ENCODE results near the gene SUPT5H. TPM values are rescaled to one million over a fixed set of nuclear protein-coding genes. Genes with fewer than 3 reads are reported as not detected.
A peak's percentile ranks its signal among the peaks of the same experiment; 100 is the strongest.

SUPT5H gene
- total and polyA plus RNA-seq, 2 of the 13 experiments (the other 11 are each of a cell fraction or from before 2014, with no cell fraction given): 48.2 to 51.7 TPM

- WGBS (ENCODE audit: low lambda C conversion rate): no CpG with 5 or more reads among the region's 2 CpGs
- no peak overlapping the region for H3K27ac ChIP-seq (ENCODE audit: extremely low read length, insufficient read depth, low read length)
- FAIRE-seq: no peak
- ATAC-seq: no peak
- BruUV-seq (replicated peaks): TSS peak; percentile 28
- CTCF ChIA-PET (ENCODE audit: low intra/inter-chr PET ratio, low total read pairs): interaction anchor here (1.1 to 2.9 kb wide), 3 partner anchors 57 to 196 kb away, joined by 3 to 20 read pairs (median 3); partner anchors contain the start of genes EID2B and PLEKHG2
- H4K20me1 ChIP-seq (ENCODE audit: insufficient read depth, low read length): no peaks in the 10 kb centered on the region
- H3K9me3 ChIP-seq (ENCODE audit: low read length): no peaks in the 10 kb centered on the region
- H3K4me2 ChIP-seq (ENCODE audit: low read depth, low read length): no peak overlapping the region
- no peak overlapping the region for H2AFZ ChIP-seq (ENCODE audit: low read length)
- POLR2A ChIA-PET: interaction anchor here (1.7 kb wide), 1 partner anchor 40 kb away, joined by 8 read pairs; the partner anchor contains the start of gene RPS16
- no peak for TF ChIP-seq CREM (IDR thresholded peaks at IDR 0.05)
- no peak for TF ChIP-seq CREM (CRISPR knock-in tag; IDR thresholded peaks at IDR 0.05)
- no peak for TF ChIP-seq KLF11 (CRISPR knock-in tag; IDR thresholded peaks at IDR 0.05)
- TF ChIP-seq XBP1 (CRISPR knock-in tag; IDR thresholded peaks at IDR 0.05): no peak
- no peak for TF ChIP-seq ADNP (CRISPR knock-in tag; IDR thresholded peaks at IDR 0.05)
- no peak for TF ChIP-seq ZIK1 (CRISPR knock-in tag; IDR thresholded peaks at IDR 0.05; ENCODE audit: borderline replicate concordance, low read depth)
- TF ChIP-seq FOXP1 (IDR thresholded peaks at IDR 0.05): no peak
- TF ChIP-seq FOXP1 (CRISPR knock-in tag; IDR thresholded peaks at IDR 0.05): no peak
- no peak for TF ChIP-seq ZNF687 (CRISPR knock-in tag; IDR thresholded peaks at IDR 0.05)
- no peak for TF ChIP-seq SATB2 (CRISPR knock-in tag; IDR thresholded peaks at IDR 0.05)
- TF ChIP-seq NCOA5 (CRISPR knock-in tag; IDR thresholded peaks at IDR 0.05): no peak
- TF ChIP-seq GLI4 (CRISPR knock-in tag; IDR thresholded peaks at IDR 0.05; ENCODE audit: borderline replicate concordance): no peak
- no peak for TF ChIP-seq ZSCAN25 (CRISPR knock-in tag; IDR thresholded peaks at IDR 0.05)
- no peak for TF ChIP-seq MED13 (CRISPR knock-in tag; IDR thresholded peaks at IDR 0.05)
- no peak for TF ChIP-seq ZNF256 (CRISPR knock-in tag; conservative IDR thresholded peaks at IDR 0.05)
- no peak for TF ChIP-seq ZNF639 (CRISPR knock-in tag; conservative IDR thresholded peaks at IDR 0.05)
- no peak for TF ChIP-seq ZUFSP (CRISPR knock-in tag; IDR thresholded peaks at IDR 0.05; ENCODE audit: borderline replicate concordance)
- H3K27me3 ChIP-seq (ENCODE audit: control insufficient read depth in 1 of 2, insufficient read depth in 2 of 2, low read length in 2 of 2): no peaks in the 10 kb centered on the region; a peak in 2 of 5 replicates
- intact Hi-C loops (cut with micrococcal nuclease; ENCODE audit: unreplicated experiment): no loop called here
- no peak for DNase-seq (ENCODE audit: low spot score)
- no peak overlapping the region for H3K4me3 ChIP-seq (replicated peaks in 1 of 3; ENCODE audit: insufficient read depth in 1 of 3, low read depth in 2 of 3, low read length in 3 of 3)
- no peak overlapping the region for H3K9ac ChIP-seq (ENCODE audit: insufficient read depth, low read depth, low read length)
- in situ Hi-C loops (cut with HindIII; ENCODE audit: extremely low pct_ligation_motif_present, low pct_unique_long_range_greater_than_20kb): no loop called here
- peaks cover 11% of the 10 kb centered on the region; the same call in 1 of the 2 replicates for H3K4me1 ChIP-seq (ENCODE audit: insufficient read depth, low read length)
- H3K79me2 ChIP-seq (ENCODE audit: insufficient read depth, low read length): peaks cover under 1% of the 10 kb centered on the region
- H3K36me3 ChIP-seq (replicated peaks in 1 of 2; ENCODE audit: control insufficient read depth in 1 of 2, insufficient read depth in 2 of 2, low read length in 2 of 2): peaks cover 22 to 53% of the 10 kb centered on the region in 2 experiments
Measured at GRCh38 chr19:39475748-39476147, 30.4 kb downstream of the SUPT5H start.
